GM13976 (cell line): Measurements from ENCODE around the gene STAT6.

Experiments used
- DNase-seq: peaks from one replicate; pipeline ENCODE4 v3.0.0; 2012; ENCODE audit warnings: low spot score
- in situ Hi-C: fragments of 300-500 bp; cut with MboI; formaldehyde crosslinking; loops from one replicate; pipeline ENCODE4 v1.12.0; 2022; ENCODE audit warnings: low sequenced_read_pairs, mixed read lengths, inconsistent platforms; ENCODE audit not compliant: unreplicated experiment
- TF ChIP-seq, protein P1 (sequence below): IDR thresholded peaks from 2 replicates; pipeline ENCODE4 v1.5.1; 2012; ENCODE audit warnings: borderline replicate concordance, mild to moderate bottlenecking; ENCODE audit not compliant: insufficient read depth; ENCODE audit errors: extremely low read depth, missing control alignments, control extremely low read depth

The STAT6 gene

DNA sequence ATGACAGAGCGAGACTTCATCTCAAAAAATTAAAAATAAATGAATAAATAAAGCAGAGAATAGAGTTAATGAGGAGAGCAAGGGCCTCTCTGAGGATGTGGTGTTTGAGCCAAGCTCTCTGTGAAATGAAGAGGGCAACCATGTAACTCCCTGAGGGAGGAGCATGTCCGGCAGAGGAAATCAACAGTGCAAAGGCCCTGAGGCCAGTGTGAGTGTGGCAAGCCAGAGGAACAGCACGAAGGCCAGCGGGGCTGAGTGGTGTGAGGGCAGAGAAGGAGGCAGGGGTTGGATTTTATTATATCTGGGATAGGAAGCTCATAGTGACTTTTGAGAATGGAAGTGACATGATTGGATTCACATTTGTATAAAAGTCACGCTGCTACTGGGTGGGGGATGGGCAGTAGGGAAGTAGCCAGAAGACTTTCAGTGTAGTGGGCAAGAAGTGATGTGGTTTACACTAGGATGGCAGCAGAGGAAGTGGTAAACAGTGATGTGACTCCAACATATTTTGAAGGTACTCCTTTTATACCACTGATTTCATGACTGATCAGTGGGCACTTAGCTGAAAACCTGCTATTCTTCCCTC, 46.5 kb upstream of the STAT6 start:
- no peak for DNase-seq
- TF ChIP-seq, protein P1, sequence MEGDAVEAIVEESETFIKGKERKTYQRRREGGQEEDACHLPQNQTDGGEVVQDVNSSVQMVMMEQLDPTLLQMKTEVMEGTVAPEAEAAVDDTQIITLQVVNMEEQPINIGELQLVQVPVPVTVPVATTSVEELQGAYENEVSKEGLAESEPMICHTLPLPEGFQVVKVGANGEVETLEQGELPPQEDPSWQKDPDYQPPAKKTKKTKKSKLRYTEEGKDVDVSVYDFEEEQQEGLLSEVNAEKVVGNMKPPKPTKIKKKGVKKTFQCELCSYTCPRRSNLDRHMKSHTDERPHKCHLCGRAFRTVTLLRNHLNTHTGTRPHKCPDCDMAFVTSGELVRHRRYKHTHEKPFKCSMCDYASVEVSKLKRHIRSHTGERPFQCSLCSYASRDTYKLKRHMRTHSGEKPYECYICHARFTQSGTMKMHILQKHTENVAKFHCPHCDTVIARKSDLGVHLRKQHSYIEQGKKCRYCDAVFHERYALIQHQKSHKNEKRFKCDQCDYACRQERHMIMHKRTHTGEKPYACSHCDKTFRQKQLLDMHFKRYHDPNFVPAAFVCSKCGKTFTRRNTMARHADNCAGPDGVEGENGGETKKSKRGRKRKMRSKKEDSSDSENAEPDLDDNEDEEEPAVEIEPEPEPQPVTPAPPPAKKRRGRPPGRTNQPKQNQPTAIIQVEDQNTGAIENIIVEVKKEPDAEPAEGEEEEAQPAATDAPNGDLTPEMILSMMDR: no peak
- in situ Hi-C loops: no loop called here

DNA sequence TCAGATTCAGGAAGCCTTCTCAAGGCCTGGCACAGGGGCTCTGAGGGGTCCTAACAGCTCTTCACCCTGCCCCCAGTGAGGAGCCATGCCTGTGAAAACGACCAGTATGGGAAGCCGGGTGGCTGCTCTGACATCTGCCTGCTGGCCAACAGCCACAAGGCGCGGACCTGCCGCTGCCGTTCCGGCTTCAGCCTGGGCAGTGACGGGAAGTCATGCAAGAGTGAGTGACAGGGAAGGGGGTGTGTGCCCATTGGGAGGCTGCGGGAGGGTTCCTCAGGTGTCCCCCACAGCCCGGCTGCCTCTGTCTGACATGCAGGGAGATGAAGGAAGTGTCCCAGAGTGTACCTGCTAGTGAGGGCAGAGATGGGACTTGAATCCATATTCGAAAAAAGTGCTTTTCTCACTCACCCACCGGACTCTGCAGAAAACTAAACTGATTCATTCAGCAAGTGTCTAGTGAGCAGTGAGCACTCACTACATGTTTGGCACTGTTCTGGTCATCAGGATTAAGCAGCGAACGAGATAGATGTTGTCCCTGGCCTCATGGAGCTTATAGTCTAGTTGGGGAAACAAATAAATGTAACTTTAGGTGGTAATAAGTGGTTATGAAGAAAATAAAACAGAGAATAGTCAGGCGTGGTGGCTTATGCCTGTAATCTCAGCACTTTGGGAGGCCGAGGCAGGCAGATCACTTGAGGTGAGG, 45.7 kb upstream of the STAT6 start:
- in situ Hi-C loops: no loop called here
- TF ChIP-seq, protein P1: no peak
- DNase-seq: no peak

DNA sequence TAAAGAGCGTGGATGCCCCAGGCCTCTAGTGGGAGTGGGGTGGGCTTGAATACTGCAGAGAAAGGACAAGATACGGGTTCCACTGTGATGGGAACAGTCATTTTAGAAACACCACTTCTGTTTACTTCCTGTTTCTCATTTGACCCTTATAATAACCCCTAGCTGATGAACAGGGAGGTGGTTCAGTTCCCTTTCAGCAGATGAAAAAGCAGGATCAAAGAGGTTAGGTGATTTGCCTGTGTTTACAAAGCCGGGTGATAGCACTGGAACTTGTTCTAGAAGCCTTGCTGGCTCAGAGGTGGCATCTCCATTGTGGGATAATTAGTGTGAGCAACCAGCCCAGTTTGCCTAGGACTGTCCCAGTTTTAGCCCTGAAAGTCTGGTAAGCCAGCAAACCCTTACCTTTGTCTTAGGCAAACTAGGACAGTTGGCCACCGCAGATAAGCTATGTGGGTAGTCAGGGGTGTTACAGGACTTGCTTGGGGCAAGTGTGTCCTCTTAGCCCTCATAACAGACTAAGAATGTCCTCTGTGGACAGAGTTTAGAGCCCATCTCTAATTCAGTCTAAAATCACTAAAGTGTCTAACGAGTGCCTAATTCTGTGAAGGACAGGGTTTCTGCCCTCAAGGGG, 43.8 kb upstream of the STAT6 start:
- DNase-seq: no peak
- in situ Hi-C loops: no loop called here
- TF ChIP-seq, protein P1: no peak

DNA sequence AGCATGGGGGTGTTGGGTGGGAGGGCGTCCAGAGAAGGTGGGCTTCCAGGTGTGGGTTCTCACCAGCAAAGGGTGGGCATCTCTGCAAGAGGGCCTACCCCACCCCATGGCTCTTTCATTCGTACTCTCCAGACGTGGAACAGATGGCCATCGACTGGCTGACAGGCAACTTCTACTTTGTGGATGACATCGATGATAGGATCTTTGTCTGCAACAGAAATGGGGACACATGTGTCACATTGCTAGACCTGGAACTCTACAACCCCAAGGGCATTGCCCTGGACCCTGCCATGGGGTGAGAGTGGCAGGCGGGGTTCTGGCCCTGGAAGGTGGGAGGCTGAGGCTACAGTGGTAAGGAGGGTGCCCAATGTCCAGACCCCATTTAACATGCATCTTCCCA, 42.9 kb upstream of the STAT6 start:
- in situ Hi-C loops: no loop called here
- TF ChIP-seq, protein P1: no peak
- DNase-seq: no peak

DNA sequence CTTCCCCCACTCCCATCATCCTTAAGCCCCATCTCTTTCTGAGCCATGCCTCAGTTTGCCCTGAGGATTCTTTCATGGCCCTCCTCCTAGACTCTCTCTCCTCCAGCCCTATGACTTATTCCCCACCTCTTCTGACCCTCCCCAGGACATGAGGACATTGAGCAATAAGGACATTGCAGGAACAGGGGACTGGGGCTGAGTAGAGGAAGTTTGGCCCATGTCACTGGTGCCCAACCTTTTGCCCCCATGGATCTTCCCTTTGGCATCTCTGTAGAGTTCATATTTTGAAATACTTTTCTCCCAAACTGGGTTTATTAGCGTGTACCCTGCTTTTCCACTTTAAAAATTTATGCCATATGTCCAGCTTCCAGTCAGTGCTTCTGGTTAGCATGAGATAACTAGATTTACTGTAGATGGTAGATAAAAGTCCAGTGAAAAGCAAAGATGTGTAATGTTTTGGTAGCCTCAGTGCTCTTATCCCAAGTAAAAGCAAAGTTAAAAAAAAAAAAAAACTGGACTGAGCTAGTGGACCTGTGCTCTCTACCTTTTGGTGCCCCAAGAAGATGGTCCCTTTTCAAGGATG, 42.3 kb upstream of the STAT6 start:
- in situ Hi-C loops: no loop called here
- DNase-seq: no peak
- TF ChIP-seq, protein P1: no peak

DNA sequence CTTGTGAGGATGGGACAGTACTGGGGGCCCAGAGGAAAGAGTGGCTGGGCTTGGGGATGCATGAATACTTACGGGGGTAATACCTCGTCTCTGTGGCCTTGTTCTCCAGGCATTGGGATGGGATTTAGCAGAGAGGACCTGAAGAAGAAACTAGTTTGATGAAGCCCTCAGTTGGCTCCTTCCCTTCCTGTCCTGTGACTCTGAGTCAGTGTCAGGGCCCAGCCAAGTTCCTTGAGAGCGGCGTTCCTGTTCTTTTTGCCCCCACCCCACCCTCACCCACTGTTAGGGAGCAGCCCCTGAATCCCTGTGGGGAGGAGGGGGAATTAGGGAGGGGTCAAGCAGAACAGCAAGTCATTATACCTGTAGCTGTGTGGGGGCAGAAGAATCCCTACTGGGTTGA, 41.5 kb upstream of the STAT6 start:
- TF ChIP-seq, protein P1: no peak
- DNase-seq: no peak
- in situ Hi-C loops: no loop called here
